HepG2 (cell line): Measurements from ENCODE around the gene PDE4D. TPM values are rescaled to one million over a fixed set of nuclear protein-coding genes. Genes with fewer than 3 reads are reported as not detected.

Experiments used
- ATAC-seq: fragments of 200-7000 bp; cut with Tn5 transposase; 3 replicates; pipeline ENCODE4 v1.9.1; 2020; ENCODE audit warnings: mild to moderate bottlenecking, moderate library complexity
- BruUV-seq: library from RNA; stranded (reverse); fragments of 400-500 nt; replicated peaks from 2 replicates; lab custom pipeline; 2021; lab: Mats Ljungman, UMichigan
- CTCF ChIA-PET: fragments of 300-600 bp; formaldehyde crosslinking; extraction: SDS; loops from one replicate; lab custom pipeline; 2021; ENCODE audit warnings: low total read pairs, inconsistent platforms, low intra/inter-chr PET ratio; lab: Yijun Ruan, JAX
- POLR2A ChIA-PET: fragments of 350-600 bp; sonication (Branson Sonifier 250); formaldehyde crosslinking; loops from one replicate; lab custom pipeline; 2020; ENCODE audit warnings: antibody characterized with exemption, inconsistent platforms; lab: Yijun Ruan, JAX
- DNase-seq: peaks from one replicate; pipeline ENCODE4 v3.0.0-alpha.2; 2015; ENCODE audit warnings: low spot score
- FAIRE-seq: peaks from 3 replicates; lab custom pipeline; 2011; peaks lifted over from hg19 to GRCh38; lab: Jason Lieb, UNC
- H2AFZ ChIP-seq: one replicate; pipeline ENCODE4 v1.6.1; 2011; ENCODE audit warnings: low read length, inconsistent platforms
- H3K27ac ChIP-seq: fragments of 300-600 bp; 3 replicates; pipeline ENCODE4 v1.8.0; 2011; ENCODE audit warnings: mixed run types, mild to moderate bottlenecking, mixed read lengths, low read length, inconsistent platforms; ENCODE audit not compliant: insufficient read depth; ENCODE audit errors: extremely low read length
- H3K27me3 ChIP-seq, 2 experiments: fragments of 200-600 bp in 1 of 2; 2 replicates in 1 of 2; 3 replicates in 1 of 2; pipeline versions ENCODE4 v1.6.0 to v1.8.0; 2011; ENCODE audit warnings: low read length in 2 of 2, mild to moderate bottlenecking in 2 of 2, moderate library complexity in 2 of 2, inconsistent platforms in 1 of 2; ENCODE audit not compliant: insufficient read depth in 2 of 2, control insufficient read depth in 1 of 2
- H3K36me3 ChIP-seq, 2 experiments: fragments of 200-600 bp in 1 of 2; replicated peaks in 1 of 2; 2 replicates in 1 of 2; 3 replicates in 1 of 2; pipeline versions ENCODE4 v1.5.1 to v1.8.0; 2011; ENCODE audit warnings: low read length in 2 of 2, inconsistent platforms in 1 of 2; ENCODE audit not compliant: insufficient read depth in 2 of 2, control insufficient read depth in 1 of 2
- H3K4me1 ChIP-seq: 2 replicates; pipeline ENCODE4 v1.5.1; 2012; ENCODE audit warnings: low read length, inconsistent platforms; ENCODE audit not compliant: insufficient read depth
- H3K4me2 ChIP-seq: 2 replicates; pipeline ENCODE4 v1.6.0; 2011; ENCODE audit warnings: low read depth, low read length, inconsistent platforms
- H3K4me3 ChIP-seq, 3 experiments: fragments of 200-600 bp in 1 of 3; sonication (generic), shearing (Covaris generic) in 1 of 3; replicated peaks in 1 of 3; 2 replicates each; pipeline ENCODE4 v1.5.1; 2011 to 2016; ENCODE audit warnings: low read length in 3 of 3, inconsistent platforms in 2 of 3, low read depth in 2 of 3, mild to moderate bottlenecking in 2 of 3, control low read depth in 1 of 3, mixed read lengths in 1 of 3; ENCODE audit not compliant: insufficient read depth in 1 of 3
- H3K79me2 ChIP-seq: one replicate; pipeline ENCODE4 v1.6.1; 2011; ENCODE audit warnings: low read length, inconsistent platforms; ENCODE audit not compliant: insufficient read depth
- H3K9ac ChIP-seq: 2 replicates; pipeline ENCODE4 v1.6.0; 2011; ENCODE audit warnings: mild to moderate bottlenecking, low read depth, low read length, inconsistent platforms; ENCODE audit not compliant: insufficient read depth
- H3K9me3 ChIP-seq: 2 replicates; pipeline ENCODE4 v1.5.1; 2012; ENCODE audit warnings: mild to moderate bottlenecking, low read length
- H4K20me1 ChIP-seq: 2 replicates; pipeline ENCODE4 v1.6.0; 2011; ENCODE audit warnings: inconsistent platforms, mild to moderate bottlenecking, low read length, moderate library complexity; ENCODE audit not compliant: insufficient read depth
- HOXD1 ChIP-seq: sonication (generic); formaldehyde crosslinking; IDR thresholded peaks from 2 replicates; pipeline ENCODE4 v1.5.0; 2020; ENCODE audit warnings: missing genetic modification reagents
- ISL2 ChIP-seq: sonication (generic); formaldehyde crosslinking; IDR thresholded peaks from 2 replicates; pipeline ENCODE4 v1.5.0; 2020; ENCODE audit warnings: missing genetic modification reagents
- KLF15 ChIP-seq: sonication (generic); formaldehyde crosslinking; IDR thresholded peaks from 2 replicates; pipeline ENCODE4 v1.8.1; 2023; ENCODE audit warnings: borderline replicate concordance, mild to moderate bottlenecking, inconsistent platforms, missing genetic modification reagents, mixed read lengths
- MEIS2 ChIP-seq: sonication (generic); formaldehyde crosslinking; IDR thresholded peaks from 2 replicates; pipeline ENCODE4 v1.9.0; 2021; ENCODE audit warnings: mild to moderate bottlenecking, missing genetic modification reagents
- MTA1 ChIP-seq: sonication (generic); formaldehyde crosslinking; IDR thresholded peaks from 2 replicates; pipeline ENCODE4 v1.4.0; 2020; ENCODE audit warnings: missing genetic modification reagents, mild to moderate bottlenecking, borderline replicate concordance
- RARA ChIP-seq: IDR thresholded peaks from 2 replicates; pipeline ENCODE4 v1.6.1; 2016; ENCODE audit warnings: missing genetic modification reagents, missing compliant biosample characterization
- SIX4 ChIP-seq: sonication (generic); formaldehyde crosslinking; IDR thresholded peaks from 2 replicates; pipeline ENCODE4 v1.4.0; 2020; ENCODE audit warnings: missing genetic modification reagents
- ZNF251 ChIP-seq: sonication (generic); formaldehyde crosslinking; IDR thresholded peaks from 2 replicates; pipeline ENCODE4 v1.9.0; 2021; ENCODE audit warnings: mild to moderate bottlenecking, missing genetic modification reagents
- ZNF337 ChIP-seq: sonication (generic); formaldehyde crosslinking; IDR thresholded peaks from 2 replicates; pipeline ENCODE4 v1.5.1; 2020; ENCODE audit warnings: missing genetic modification reagents, low read depth, mild to moderate bottlenecking, borderline replicate concordance
- ZNF616 ChIP-seq: sonication (generic); formaldehyde crosslinking; IDR thresholded peaks from 2 replicates; pipeline ENCODE4 v1.5.0; 2020; ENCODE audit warnings: low read depth, mild to moderate bottlenecking, missing genetic modification reagents
- ZNF775 ChIP-seq: sonication (generic); formaldehyde crosslinking; IDR thresholded peaks from 2 replicates; pipeline ENCODE4 v1.4.0; 2020; ENCODE audit warnings: missing genetic modification reagents, mild to moderate bottlenecking, moderate library complexity, borderline replicate concordance
- ZNF792 ChIP-seq: IDR thresholded peaks from 2 replicates; pipeline ENCODE4 v1.6.1; 2016
- WGBS: methylation state at CpG from one replicate; pipeline ENCODE4 v1.1.6; 2017; ENCODE audit warnings: low lambda C conversion rate; 5-methylcytosine and 5-hydroxymethylcytosine counted together
- in situ Hi-C: cut with HindIII; loops from 2 replicates; pipeline ENCODE4 v1.10.0; 2017; ENCODE audit warnings: low pct_unique_long_range_greater_than_20kb; ENCODE audit not compliant: extremely low pct_ligation_motif_present
- intact Hi-C: fragments of 100-400 bp; cut with micrococcal nuclease; formaldehyde crosslinking; loops from one replicate; pipeline ENCODE4 v1.10.0; 2022; ENCODE audit not compliant: unreplicated experiment
- polyA plus RNA-seq, 8 experiments: library from polyadenylated mRNA; depleted of rRNA in 3 of 8; stranded (reverse) in 7 of 8; unstranded in 1 of 8; fragments of >200 nt; fragmentation: Illumina TruSeq in 4 of 8; extraction: Trizol in 4 of 8; gene quantifications; 2 replicates each; pipeline versions ENCODE4 v1.2.1 to v1.2.3, GENCODE V29; 2011 to 2016; ENCODE audit warnings: low read depth in 4 of 8, missing spikeins in 1 of 8, mixed read lengths in 1 of 8; ENCODE audit not compliant: insufficient read depth in 1 of 8
- total RNA-seq, 5 experiments: library from RNA; depleted of rRNA; stranded (reverse); fragments of >200 nt; fragmentation: Illumina TruSeq; extraction: Trizol; gene quantifications; 2 replicates each; pipeline ENCODE4 v1.2.3, GENCODE V29; 2016; ENCODE audit warnings: low read depth in 1 of 5
- TF ChIP-seq, protein P1 (sequence below): sonication (generic); formaldehyde crosslinking; IDR thresholded peaks from 2 replicates; pipeline ENCODE4 v1.5.0; 2020; ENCODE audit warnings: mild to moderate bottlenecking, missing genetic modification reagents, borderline replicate concordance
- TF ChIP-seq, protein P2 (sequence below): sonication (generic); formaldehyde crosslinking; IDR thresholded peaks from 2 replicates; pipeline ENCODE4 v1.8.0; 2022; ENCODE audit warnings: missing genetic modification reagents, mild to moderate bottlenecking, moderate library complexity, borderline replicate concordance
- TF ChIP-seq, protein P3 (sequence below): sonication (generic); formaldehyde crosslinking; IDR thresholded peaks from 2 replicates; pipeline ENCODE4 v1.4.0; 2020; ENCODE audit warnings: missing genetic modification reagents

The PDE4D gene
- total and polyA plus RNA-seq, 2 of the 13 experiments (the other 11 are each of a cell fraction or from before 2014, with no cell fraction given): 7.0 to 12.2 TPM

DNA sequence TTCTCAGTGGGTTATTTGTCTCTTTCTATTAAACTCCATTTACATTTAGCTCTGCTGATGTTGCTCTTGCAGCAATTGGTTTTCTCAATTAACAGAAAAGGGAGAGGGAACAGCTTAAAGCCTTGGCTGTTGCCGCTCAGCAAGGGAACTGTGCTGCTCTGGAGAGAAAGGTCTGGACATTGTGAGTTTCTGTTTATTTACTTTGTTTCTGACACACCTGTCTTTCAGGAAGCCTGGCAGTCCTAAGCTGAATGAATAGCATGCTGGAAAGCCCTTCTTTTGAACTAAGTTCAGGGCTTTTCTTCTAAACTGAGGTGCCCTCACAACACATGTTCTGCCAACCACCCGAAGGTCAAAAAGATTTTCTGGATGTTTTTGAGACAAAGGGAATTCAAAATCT is 491.9 kb downstream of the PDE4D start:
- no peak overlapping the region for H3K4me3 ChIP-seq
- TF ChIP-seq ISL2 (CRISPR knock-in tag) (no peak), ZNF792 (CRISPR knock-in tag) (no peak), ZNF775 (CRISPR knock-in tag) (no peak), MTA1 (CRISPR knock-in tag) (no peak), SIX4 (CRISPR knock-in tag) (no peak), ZNF616 (CRISPR knock-in tag) (no peak), RARA (CRISPR knock-in tag) (no peak), HOXD1 (CRISPR knock-in tag) (no peak), MEIS2 (no peak), ZNF251 (CRISPR knock-in tag) (no peak), KLF15 (CRISPR knock-in tag) (no peak), ZNF337 (no peak)
- TF ChIP-seq, protein P1, sequence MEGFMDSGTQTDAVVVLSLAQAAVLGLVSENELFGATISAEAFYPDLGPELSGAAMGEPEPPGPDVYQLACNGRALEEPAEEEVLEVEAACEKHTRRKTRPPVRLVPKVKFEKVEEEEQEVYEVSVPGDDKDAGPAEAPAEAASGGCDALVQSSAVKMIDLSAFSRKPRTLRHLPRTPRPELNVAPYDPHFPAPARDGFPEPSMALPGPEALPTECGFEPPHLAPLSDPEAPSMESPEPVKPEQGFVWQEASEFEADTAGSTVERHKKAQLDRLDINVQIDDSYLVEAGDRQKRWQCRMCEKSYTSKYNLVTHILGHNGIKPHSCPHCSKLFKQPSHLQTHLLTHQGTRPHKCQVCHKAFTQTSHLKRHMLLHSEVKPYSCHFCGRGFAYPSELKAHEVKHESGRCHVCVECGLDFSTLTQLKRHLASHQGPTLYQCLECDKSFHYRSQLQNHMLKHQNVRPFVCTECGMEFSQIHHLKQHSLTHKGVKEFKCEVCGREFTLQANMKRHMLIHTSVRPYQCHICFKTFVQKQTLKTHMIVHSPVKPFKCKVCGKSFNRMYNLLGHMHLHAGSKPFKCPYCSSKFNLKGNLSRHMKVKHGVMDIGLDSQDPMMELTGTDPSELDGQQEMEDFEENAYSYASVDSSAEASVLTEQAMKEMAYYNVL (CRISPR knock-in tag): no peak
- TF ChIP-seq, protein P2, sequence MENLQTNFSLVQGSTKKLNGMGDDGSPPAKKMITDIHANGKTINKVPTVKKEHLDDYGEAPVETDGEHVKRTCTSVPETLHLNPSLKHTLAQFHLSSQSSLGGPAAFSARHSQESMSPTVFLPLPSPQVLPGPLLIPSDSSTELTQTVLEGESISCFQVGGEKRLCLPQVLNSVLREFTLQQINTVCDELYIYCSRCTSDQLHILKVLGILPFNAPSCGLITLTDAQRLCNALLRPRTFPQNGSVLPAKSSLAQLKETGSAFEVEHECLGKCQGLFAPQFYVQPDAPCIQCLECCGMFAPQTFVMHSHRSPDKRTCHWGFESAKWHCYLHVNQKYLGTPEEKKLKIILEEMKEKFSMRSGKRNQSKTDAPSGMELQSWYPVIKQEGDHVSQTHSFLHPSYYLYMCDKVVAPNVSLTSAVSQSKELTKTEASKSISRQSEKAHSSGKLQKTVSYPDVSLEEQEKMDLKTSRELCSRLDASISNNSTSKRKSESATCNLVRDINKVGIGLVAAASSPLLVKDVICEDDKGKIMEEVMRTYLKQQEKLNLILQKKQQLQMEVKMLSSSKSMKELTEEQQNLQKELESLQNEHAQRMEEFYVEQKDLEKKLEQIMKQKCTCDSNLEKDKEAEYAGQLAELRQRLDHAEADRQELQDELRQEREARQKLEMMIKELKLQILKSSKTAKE (CRISPR knock-in tag): no peak
- TF ChIP-seq, protein P3, sequence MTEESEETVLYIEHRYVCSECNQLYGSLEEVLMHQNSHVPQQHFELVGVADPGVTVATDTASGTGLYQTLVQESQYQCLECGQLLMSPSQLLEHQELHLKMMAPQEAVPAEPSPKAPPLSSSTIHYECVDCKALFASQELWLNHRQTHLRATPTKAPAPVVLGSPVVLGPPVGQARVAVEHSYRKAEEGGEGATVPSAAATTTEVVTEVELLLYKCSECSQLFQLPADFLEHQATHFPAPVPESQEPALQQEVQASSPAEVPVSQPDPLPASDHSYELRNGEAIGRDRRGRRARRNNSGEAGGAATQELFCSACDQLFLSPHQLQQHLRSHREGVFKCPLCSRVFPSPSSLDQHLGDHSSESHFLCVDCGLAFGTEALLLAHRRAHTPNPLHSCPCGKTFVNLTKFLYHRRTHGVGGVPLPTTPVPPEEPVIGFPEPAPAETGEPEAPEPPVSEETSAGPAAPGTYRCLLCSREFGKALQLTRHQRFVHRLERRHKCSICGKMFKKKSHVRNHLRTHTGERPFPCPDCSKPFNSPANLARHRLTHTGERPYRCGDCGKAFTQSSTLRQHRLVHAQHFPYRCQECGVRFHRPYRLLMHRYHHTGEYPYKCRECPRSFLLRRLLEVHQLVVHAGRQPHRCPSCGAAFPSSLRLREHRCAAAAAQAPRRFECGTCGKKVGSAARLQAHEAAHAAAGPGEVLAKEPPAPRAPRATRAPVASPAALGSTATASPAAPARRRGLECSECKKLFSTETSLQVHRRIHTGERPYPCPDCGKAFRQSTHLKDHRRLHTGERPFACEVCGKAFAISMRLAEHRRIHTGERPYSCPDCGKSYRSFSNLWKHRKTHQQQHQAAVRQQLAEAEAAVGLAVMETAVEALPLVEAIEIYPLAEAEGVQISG (CRISPR knock-in tag): no peak
- H3K27ac ChIP-seq: no peak overlapping the region
- DNase-seq: no peak
- in situ Hi-C loops: no loop called here
- H3K9me3 ChIP-seq: no peaks in the 10 kb centered on the region
- H3K9ac ChIP-seq: no peak overlapping the region
- intact Hi-C loops: no loop called here
- BruUV-seq: no TSS peak
- ChIA-PET CTCF (no interaction called here), POLR2A (no interaction called here)
- WGBS: 41% methylated on average over 2 of the region's 2 CpGs
- no peaks in the 10 kb centered on the region for H3K36me3 ChIP-seq
- H3K27me3 ChIP-seq: no peaks in the 10 kb centered on the region
- no peak overlapping the region for H3K4me2 ChIP-seq
- no peak for ATAC-seq
- no peaks in the 10 kb centered on the region for H3K4me1 ChIP-seq
- H2AFZ ChIP-seq: no peak overlapping the region
- no peak for FAIRE-seq
- no peaks in the 10 kb centered on the region for H4K20me1 ChIP-seq
- no peaks in the 10 kb centered on the region for H3K79me2 ChIP-seq
